Spleen (tissue), 11 donors: ENCODE measurements around the gene RIPOR2. TPM values are rescaled to one million over a fixed set of nuclear protein-coding genes. Genes with fewer than 3 reads are reported as not detected.

ENCODE experiments used
- DNase-seq: peaks from one replicate; pipeline ENCODE4 v3.0.0-alpha.2; 2020
- H3K27ac ChIP-seq, 8 donors: fragments of 200-600 bp; sonication (generic) in 7 of 8; 1 replicate in 4 of 8; 2 replicates in 4 of 8; pipeline versions ENCODE4 v1.5.0 to v1.8.0; 2016 to 2021; ENCODE audit warnings: inconsistent platforms in 4 of 8, mild to moderate bottlenecking in 4 of 8, moderate library complexity in 1 of 8
- H3K27me3 ChIP-seq, 7 donors: fragments of 200-600 bp; sonication (generic) in 6 of 7; replicated peaks in 1 of 7; 1 replicate in 4 of 7; 2 replicates in 3 of 7; pipeline versions ENCODE4 v1.5.0 to v1.8.0; 2016 to 2021; ENCODE audit warnings: inconsistent platforms in 3 of 7, mild to moderate bottlenecking in 1 of 7
- H3K36me3 ChIP-seq, 6 donors: fragments of 200-600 bp; sonication (generic) in 5 of 6; 1 replicate in 4 of 6; 2 replicates in 2 of 6; pipeline versions ENCODE4 v1.5.0 to v1.8.0; 2016 to 2021; ENCODE audit warnings: inconsistent platforms in 2 of 6
- H3K4me1 ChIP-seq, 6 donors: fragments of 200-600 bp; sonication (generic) in 5 of 6; 1 replicate in 3 of 6; 2 replicates in 3 of 6; pipeline versions ENCODE4 v1.5.0 to v1.8.0; 2016 to 2021; ENCODE audit warnings: inconsistent platforms in 3 of 6
- H3K4me3 ChIP-seq, 8 donors: fragments of 200-600 bp; sonication (generic) in 7 of 8; 1 replicate in 4 of 8; 2 replicates in 4 of 8; pipeline versions ENCODE4 v1.5.0 to v1.8.0; 2016 to 2021; ENCODE audit warnings: inconsistent platforms in 4 of 8, mild to moderate bottlenecking in 4 of 8, moderate library complexity in 2 of 8
- H3K9me3 ChIP-seq, 8 donors: fragments of 200-600 bp; sonication (generic) in 7 of 8; 1 replicate in 4 of 8; 2 replicates in 4 of 8; pipeline versions ENCODE4 v1.5.0 to v1.8.0; 2016 to 2021; ENCODE audit warnings: inconsistent platforms in 4 of 8
- POLR2A ChIP-seq, 3 donors: fragments of 450-650 bp; IDR thresholded peaks; one replicate each; pipeline ENCODE4 v1.5.1; 2017; ENCODE audit warnings: antibody characterized with exemption in 3 of 3, mild to moderate bottlenecking in 1 of 3
- POLR2AphosphoS5 ChIP-seq, 3 donors: sonication (generic); formaldehyde crosslinking; IDR thresholded peaks; one replicate each; pipeline ENCODE4 v1.5.1; 2017; ENCODE audit warnings: antibody characterized with exemption in 3 of 3
- WGBS, 5 donors: extraction: QIAGEN DNeasy Blood & Tissue Kit in 3 of 5; methylation state at CpG; one replicate each; pipeline versions ENCODE4 v1.1.5 to v1.1.7; 2013 to 2018; 5-methylcytosine and 5-hydroxymethylcytosine counted together
- intact Hi-C: fragments of 100-400 bp; cut with DNase I; formaldehyde crosslinking; loops from one replicate; pipeline ENCODE4 v1.15.0; 2023; ENCODE audit warnings: low total_unique reads
- polyA plus RNA-seq, 3 donors: library from polyadenylated mRNA; stranded (reverse); fragments of 200-250 nt; gene quantifications; one replicate each; pipeline ENCODE4 v1.2.1, GENCODE V29; 2013
- total RNA-seq, 7 donors: library from RNA; depleted of rRNA in 3 of 7; stranded (reverse); fragments of >200 nt in 3 of 7; fragmentation: NEBNext Ultra II Directional in 4 of 7; extraction: Animal tissue kit (Norgen Biotek cat#: 25700) in 4 of 7; gene quantifications; one replicate each; pipeline versions ENCODE4 v1.1.0 to v1.2.1, GENCODE V29; 2016 to 2021
- TF ChIP-seq, protein P1 (sequence below), 11 experiments: fragments of 200-600 bp in 7 of 11; fragments of 450-650 bp in 4 of 11; sonication (generic) in 4 of 11; IDR thresholded peaks in 8 of 11; conservative IDR thresholded peaks in 3 of 11; 1 replicate in 7 of 11; 2 replicates in 4 of 11; pipeline versions ENCODE4 v1.4.0 to v1.8.0; 2016 to 2021; ENCODE audit warnings: antibody characterized with exemption in 11 of 11, inconsistent platforms in 4 of 11, mild to moderate bottlenecking in 1 of 11
- donor health status: healthy with polysubstance abuse.
- donor health status: DM: no; HTN: no; CAD: no; lungs with moderate emphysema.
- donor health status: DM: no; HTN: no; CAD: no.
- donor health status: Bipolar disorder and iron deficiency.
- donor health status: healthy.
- donor health status: DM: no; HTN: no; CAD: no.
- donor health status: DM: yes; HTN: yes; CAD: no.

Gene RIPOR2
- total and polyA plus RNA-seq, 10 donors = 40.6 to 247 (median 147) TPM

DNA sequence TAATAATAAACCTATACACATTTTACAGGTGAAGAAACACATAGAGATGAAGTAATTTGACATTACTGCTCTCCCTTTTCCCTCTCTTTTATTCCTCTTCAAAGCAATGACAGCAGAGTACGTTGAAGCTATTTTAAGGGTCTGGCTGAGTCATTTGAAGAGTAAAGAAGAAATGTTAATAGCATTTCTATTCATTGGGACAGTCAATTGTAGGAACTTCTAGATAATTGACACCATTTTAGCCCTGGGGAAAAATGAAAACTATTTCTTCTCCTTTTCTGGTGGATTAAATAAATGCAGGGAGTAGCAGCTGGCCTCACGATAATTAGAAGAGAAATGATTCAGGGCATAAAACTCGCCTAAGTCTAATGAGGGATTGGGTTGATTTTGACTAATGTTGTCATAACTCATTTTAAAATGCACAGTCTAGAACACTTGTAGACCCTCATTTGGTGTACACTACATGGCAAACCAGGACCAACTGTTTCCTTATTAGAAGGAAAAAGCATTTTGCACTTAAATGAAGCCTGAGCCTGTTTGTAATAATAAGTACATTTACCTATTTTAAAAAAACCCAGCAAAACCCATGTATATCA is 48.1 kb downstream of the RIPOR2 start:
- DNase-seq = no peak
- no peak overlapping the region for H3K27ac ChIP-seq
- no peak overlapping the region for H3K4me3 ChIP-seq
- intact Hi-C loops = no loop called here
- no peak for TF ChIP-seq POLR2AphosphoS5 (IDR thresholded peaks at IDR 0.05)
- H3K27me3 ChIP-seq = no peaks in the 10 kb centered on the region
- H3K36me3 ChIP-seq = peaks cover 0 to 57% (median 0%) of the 10 kb centered on the region in 6 donors
- H3K4me1 ChIP-seq = peaks cover 0 to 100% (median 67%) of the 10 kb centered on the region in 6 donors
- H3K9me3 ChIP-seq = no peaks in the 10 kb centered on the region
- WGBS, 5 donors = 61 to 81% (median 71%) methylated on average over 3 of the region's 3 CpGs

GRCh38 chr6:24883618-24884017 is 52.1 kb downstream of the RIPOR2 start:
- H3K4me1 ChIP-seq = peaks cover 2 to 85% (median 55%) of the 10 kb centered on the region in 6 donors
- H3K9me3 ChIP-seq = no peaks in the 10 kb centered on the region
- no peaks in the 10 kb centered on the region for H3K27me3 ChIP-seq
- intact Hi-C loops = no loop called here
- H3K27ac ChIP-seq = peak overlapping the region in 4 of 8 donors; percentile 9 to 51 (median 31)
- H3K36me3 ChIP-seq = peaks cover 0 to 76% (median 0%) of the 10 kb centered on the region in 6 donors
- H3K4me3 ChIP-seq = no peak overlapping the region
- 45 to 60% (median 50%) methylated on average over 5 of the region's 5 CpGs for WGBS, 5 donors
- no peak for DNase-seq
- TF ChIP-seq POLR2A (IDR thresholded peaks at IDR 0.05) (no peak), POLR2AphosphoS5 (IDR thresholded peaks at IDR 0.05) (no peak)
- TF ChIP-seq, protein P1, sequence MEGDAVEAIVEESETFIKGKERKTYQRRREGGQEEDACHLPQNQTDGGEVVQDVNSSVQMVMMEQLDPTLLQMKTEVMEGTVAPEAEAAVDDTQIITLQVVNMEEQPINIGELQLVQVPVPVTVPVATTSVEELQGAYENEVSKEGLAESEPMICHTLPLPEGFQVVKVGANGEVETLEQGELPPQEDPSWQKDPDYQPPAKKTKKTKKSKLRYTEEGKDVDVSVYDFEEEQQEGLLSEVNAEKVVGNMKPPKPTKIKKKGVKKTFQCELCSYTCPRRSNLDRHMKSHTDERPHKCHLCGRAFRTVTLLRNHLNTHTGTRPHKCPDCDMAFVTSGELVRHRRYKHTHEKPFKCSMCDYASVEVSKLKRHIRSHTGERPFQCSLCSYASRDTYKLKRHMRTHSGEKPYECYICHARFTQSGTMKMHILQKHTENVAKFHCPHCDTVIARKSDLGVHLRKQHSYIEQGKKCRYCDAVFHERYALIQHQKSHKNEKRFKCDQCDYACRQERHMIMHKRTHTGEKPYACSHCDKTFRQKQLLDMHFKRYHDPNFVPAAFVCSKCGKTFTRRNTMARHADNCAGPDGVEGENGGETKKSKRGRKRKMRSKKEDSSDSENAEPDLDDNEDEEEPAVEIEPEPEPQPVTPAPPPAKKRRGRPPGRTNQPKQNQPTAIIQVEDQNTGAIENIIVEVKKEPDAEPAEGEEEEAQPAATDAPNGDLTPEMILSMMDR (IDR thresholded peaks at IDR 0.05 in 8 of 11, conservative IDR thresholded peaks at IDR 0.05 in 3 of 11) = no peak

- Histone ChIP-seq H3K4me1 (peaks cover 2 to 84% (median 50%) of the 10 kb centered on the region in 6 donors), H3K27me3 (no peaks in the 10 kb centered on the region)
Measured at GRCh38 chr6:24882835-24883555, 52.8 kb downstream of the RIPOR2 start.

DNA sequence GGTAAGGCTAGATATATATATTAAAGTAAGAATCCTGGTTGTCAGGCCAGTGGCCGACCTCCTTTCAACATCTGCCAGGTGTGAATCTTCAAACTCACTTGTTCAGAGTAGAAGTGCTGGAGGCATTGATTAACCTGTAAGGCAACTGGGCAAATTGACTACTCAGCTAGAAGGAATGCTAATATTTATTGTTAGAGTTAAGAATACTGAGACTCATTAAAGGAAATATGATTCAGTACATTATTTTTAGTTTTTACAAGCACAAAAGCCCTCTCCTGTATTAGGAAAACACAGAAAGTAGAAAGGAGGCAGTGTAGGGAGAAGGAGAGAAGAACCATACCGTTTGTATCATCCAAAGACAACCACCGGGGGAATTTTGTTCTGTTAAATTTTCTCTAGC is 53.5 kb downstream of the RIPOR2 start:
- intact Hi-C loops = no loop called here
- H3K36me3 ChIP-seq = peaks cover 0 to 89% (median 0%) of the 10 kb centered on the region in 6 donors
- WGBS, 5 donors = 73 to 91% (median 80%) methylated on average over 3 of the region's 3 CpGs
- H3K27ac ChIP-seq = no peak overlapping the region
- DNase-seq = no peak
- no peaks in the 10 kb centered on the region for H3K27me3 ChIP-seq
- no peak for TF ChIP-seq POLR2A (IDR thresholded peaks at IDR 0.05)
- TF ChIP-seq POLR2AphosphoS5 (IDR thresholded peaks at IDR 0.05) = no peak
- TF ChIP-seq, protein P1 (IDR thresholded peaks at IDR 0.05 in 8 of 11, conservative IDR thresholded peaks at IDR 0.05 in 3 of 11) = no peak
- H3K4me3 ChIP-seq = no peak overlapping the region
- H3K9me3 ChIP-seq = peaks cover 0 to 12% (median 6%) of the 10 kb centered on the region in 8 donors
- H3K4me1 ChIP-seq = peaks cover 2 to 77% (median 45%) of the 10 kb centered on the region in 6 donors

More at GRCh38 chr6:24882835-24883555, 52.8 kb downstream of the RIPOR2 start:
- Histone ChIP-seq H3K9me3 (peaks cover 0 to 5% (median 0%) of the 10 kb centered on the region in 8 donors), H3K4me3 (no peak overlapping the region), H3K27ac (peak overlapping the region in 4 of 8 donors; percentile 9 to 51 (median 31)), H3K36me3 (peaks cover 0 to 82% (median 0%) of the 10 kb centered on the region in 6 donors)
- 76 to 81% (median 78%) methylated on average over 7 of the region's 7 CpGs for WGBS, 5 donors
- intact Hi-C loops = no loop called here
- TF ChIP-seq POLR2A (IDR thresholded peaks at IDR 0.05) (no peak), POLR2AphosphoS5 (IDR thresholded peaks at IDR 0.05) (no peak)
- TF ChIP-seq, protein P1 (IDR thresholded peaks at IDR 0.05 in 8 of 11, conservative IDR thresholded peaks at IDR 0.05 in 3 of 11) = no peak
- no peak for DNase-seq
